ENCODE measurements around the gene FLVCR1. TPM values are rescaled to one million over a fixed set of nuclear protein-coding genes. Genes with fewer than 3 reads are reported as not detected.
A peak's percentile ranks its signal among the peaks of the same experiment; 100 is the strongest.
"Not testable (repeated sequence)": the region's sequence is repeated elsewhere in the genome, so short reads cannot be mapped to it uniquely, and the experiment has no call there.

The FLVCR1 gene
- total RNA-seq, 1 donor from 2014 or later: 6.9 TPM

- no peak overlapping the region for H3K4me3 ChIP-seq (ENCODE audit: low read depth, low read length)
- no peak for TF ChIP-seq CTCF (conservative IDR thresholded peaks at IDR 0.05; ENCODE audit: low read depth, low read length)
- DNase-seq (ENCODE audit: low read depth): no peak
Observed at GRCh38 chr1:212824201-212824600, 33.9 kb upstream of the FLVCR1 start.

- no peak overlapping the region for H3K4me3 ChIP-seq (ENCODE audit: low read depth, low read length)
- TF ChIP-seq CTCF (conservative IDR thresholded peaks at IDR 0.05; ENCODE audit: low read depth, low read length): no peak
- no peak for DNase-seq (ENCODE audit: low read depth)
Observed at GRCh38 chr1:212825798-212826452, 32.1 kb upstream of the FLVCR1 start.

GRCh38 chr1:212827171-212827776, 30.8 kb upstream of the FLVCR1 start:
- no peak for TF ChIP-seq CTCF (conservative IDR thresholded peaks at IDR 0.05; ENCODE audit: low read depth, low read length)
- DNase-seq (ENCODE audit: low read depth): no peak
- no peak overlapping the region for H3K4me3 ChIP-seq (ENCODE audit: low read depth, low read length)

- DNase-seq (ENCODE audit: low read depth): no peak
- no peak for TF ChIP-seq CTCF (conservative IDR thresholded peaks at IDR 0.05; ENCODE audit: low read depth, low read length)
- no peak overlapping the region for H3K4me3 ChIP-seq (ENCODE audit: low read depth, low read length)
Observed at GRCh38 chr1:212827831-212828278, 30.2 kb upstream of the FLVCR1 start.

- no peak overlapping the region for H3K4me3 ChIP-seq (ENCODE audit: low read depth, low read length)
- TF ChIP-seq CTCF (conservative IDR thresholded peaks at IDR 0.05; ENCODE audit: low read depth, low read length): no peak
- DNase-seq (ENCODE audit: low read depth): no peak
Observed at GRCh38 chr1:212828395-212828794, 29.7 kb upstream of the FLVCR1 start.

GRCh38 chr1:212833211-212834207, 24.6 kb upstream of the FLVCR1 start:
- not testable (repeated sequence) for H3K4me3 ChIP-seq (ENCODE audit: low read depth, low read length)
- peak; percentile 20 for DNase-seq (ENCODE audit: low read depth)

GRCh38 chr1:212838145-212838544, 19.9 kb upstream of the FLVCR1 start:
- DNase-seq (ENCODE audit: low read depth): no peak
- H3K4me3 ChIP-seq (ENCODE audit: low read depth, low read length): no peak overlapping the region
- no peak for TF ChIP-seq CTCF (conservative IDR thresholded peaks at IDR 0.05; ENCODE audit: low read depth, low read length)

- not testable (repeated sequence) for DNase-seq (ENCODE audit: low read depth); H3K4me3 ChIP-seq (ENCODE audit: low read depth, low read length)
Observed at GRCh38 chr1:212844521-212844920, 13.6 kb upstream of the FLVCR1 start.
